Measurements from ENCODE around the gene TBC1D8.

Gene TBC1D8

GRCh38 chr2:100995309-100996075 lies 155.7 kb downstream of the TBC1D8 start:
- no peak for DNase-seq

- DNase-seq: no peak
These were observed 157.9 kb downstream of the TBC1D8 start for GRCh38 chr2:100993294-100993693.

DNA sequence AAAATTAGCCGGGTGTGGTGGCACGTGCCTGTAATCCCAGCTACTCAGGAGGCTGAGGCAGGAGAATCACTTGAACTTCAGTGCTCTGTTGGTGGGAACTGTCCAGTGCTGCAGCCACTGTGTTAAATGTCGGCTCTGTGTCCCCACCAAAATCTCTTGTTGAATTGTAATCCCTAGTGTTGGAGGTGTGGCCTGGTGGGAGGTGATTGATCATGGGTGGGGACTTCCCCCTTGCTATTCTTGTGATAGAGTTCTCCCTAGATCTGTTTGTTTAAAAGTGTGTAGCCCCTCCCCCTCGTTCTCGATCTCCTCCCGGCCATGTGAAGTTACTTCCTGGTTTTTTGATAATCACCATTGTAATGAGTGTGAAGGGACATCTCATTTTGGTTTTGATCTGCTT lies 158.9 kb downstream of the TBC1D8 start:
- no peak for DNase-seq

DNA sequence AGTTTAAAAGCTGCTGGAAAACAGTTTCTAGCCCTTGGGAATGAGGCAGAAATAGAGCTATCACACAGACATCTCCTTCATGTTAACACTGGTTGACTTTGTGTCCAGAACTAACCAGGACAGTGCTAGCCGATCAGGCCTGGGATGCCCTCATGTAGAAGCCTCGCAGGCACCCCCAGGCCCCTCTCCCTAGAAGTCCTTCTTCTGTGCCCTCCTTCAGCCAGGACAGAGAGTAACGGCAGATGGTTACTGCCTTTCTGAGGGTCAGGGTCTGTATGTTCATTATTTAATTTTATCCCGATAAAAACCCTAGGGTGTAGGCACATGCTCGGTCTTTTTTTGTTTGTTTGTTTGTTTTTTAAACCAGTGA lies 159.8 kb downstream of the TBC1D8 start:
- no peak for DNase-seq

DNA sequence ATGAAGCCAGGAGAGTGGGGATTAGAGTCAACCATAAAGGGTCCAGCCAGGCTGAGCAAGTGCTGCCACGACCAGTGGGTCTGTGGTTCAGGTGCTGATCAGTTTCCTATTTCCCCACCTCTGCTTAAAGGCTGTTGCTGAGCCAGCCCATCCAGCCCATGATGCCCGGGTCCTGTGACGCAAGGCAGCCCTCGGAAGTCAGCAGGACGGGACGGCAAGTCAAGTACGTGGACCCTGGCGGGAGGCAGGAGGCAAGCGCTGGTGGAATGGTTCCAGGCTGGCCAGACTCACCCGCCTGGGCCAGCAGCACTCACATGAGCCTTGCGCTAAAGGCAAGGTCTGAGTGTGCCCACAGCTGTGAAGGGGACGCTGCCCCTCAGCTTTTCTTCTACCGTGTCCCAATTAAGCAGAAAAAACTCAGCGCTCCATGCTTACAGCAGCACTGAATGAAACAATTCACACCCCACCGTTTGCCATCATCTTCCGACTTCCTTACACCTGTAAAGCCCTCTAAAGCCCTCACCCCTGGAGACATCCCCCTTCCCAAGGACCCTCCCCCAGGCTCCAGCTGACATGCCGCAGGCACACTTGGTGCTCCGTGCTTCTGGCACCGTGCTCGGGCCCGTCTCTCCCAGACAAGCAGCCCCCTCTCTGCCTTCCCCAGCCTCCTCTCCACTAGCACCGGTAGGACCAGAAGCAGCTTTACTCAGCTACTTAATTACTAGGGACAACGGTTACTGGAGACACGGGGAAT lies 160.4 kb downstream of the TBC1D8 start:
- no peak for DNase-seq

GRCh38 chr2:100990166-100990565 lies 161.0 kb downstream of the TBC1D8 start:
- DNase-seq: no peak

DNA sequence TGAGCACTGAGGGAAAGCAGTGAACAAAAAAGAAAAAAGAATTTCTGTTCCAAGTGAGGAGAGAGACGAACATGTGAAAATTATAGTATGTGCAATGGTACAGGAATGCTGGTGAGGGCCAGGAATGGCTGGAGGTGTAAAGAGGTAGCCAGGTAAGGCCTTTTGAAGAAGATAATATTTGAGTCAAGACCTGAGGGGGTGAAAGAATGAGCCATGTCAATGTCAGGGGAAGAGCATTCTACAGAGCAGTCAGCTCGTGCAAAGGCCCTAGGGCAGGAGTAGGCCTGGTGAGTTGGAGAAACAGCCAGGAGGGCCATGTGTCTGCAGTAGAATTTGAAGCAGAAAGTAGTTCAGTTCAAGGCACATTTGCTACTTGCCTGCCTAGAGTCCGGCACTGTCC lies 161.5 kb downstream of the TBC1D8 start:
- no peak for DNase-seq

DNA sequence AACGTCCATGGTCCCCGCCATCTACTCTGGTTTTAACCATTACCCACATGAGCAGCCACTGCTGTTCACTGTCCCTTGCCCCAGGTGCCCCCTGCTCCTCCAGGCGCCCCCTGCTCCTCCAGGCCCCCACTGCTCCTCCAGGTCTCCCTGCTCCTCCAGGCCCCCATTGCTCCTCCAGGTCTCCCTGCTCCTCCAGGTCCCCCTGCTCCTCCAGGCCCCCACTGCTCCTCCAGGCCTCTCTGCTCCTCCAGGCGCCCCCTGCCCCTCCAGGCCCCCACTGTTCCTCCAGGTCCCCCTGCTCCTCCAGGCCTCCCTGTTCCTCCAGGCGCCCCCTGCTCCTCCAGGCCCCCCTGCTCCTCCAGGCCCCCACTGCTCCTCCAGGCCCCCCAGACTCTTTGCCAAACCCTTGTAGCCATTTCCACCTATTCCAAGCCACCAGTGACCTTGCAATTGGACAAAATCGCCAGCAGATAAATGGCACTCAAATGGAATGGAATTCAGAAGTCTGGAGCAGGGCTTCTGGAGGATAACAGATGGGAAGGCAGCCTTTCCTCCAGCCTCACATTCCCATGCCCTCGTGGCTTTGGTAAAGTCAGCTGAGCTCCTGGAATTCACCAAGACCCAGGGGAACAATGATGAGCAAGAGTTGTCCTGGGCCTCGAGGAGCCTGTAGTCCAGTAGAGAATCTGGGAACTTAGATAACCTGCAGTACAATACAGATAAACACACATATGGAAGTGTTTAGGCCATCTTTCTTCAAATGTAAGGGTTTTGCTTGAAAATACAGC lies 162.4 kb downstream of the TBC1D8 start:
- DNase-seq: no peak

GRCh38 chr2:100987974-100988373 lies 163.2 kb downstream of the TBC1D8 start:
- no peak for DNase-seq

DNA sequence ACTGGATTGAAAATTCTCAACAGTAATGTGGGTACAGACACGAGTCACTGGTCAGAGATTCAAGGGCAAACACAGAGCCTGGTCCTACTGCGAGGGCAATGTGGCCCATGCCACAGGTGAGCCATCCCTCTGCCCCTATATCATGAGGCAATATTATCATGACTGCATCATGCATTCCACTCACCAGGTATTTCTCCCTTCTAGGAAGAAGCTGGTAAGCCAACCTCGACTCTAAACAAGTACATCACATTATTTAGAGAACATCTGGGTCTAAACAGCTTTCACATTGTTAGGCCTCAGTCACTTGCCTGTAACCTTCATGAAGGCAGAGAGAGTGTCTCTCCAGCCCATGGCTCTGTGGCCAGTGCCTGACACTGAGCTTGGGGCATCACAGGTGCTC lies 163.6 kb downstream of the TBC1D8 start:
- no peak for DNase-seq

GRCh38 chr2:100986157-100986556 lies 165.0 kb downstream of the TBC1D8 start:
- no peak for DNase-seq

DNA sequence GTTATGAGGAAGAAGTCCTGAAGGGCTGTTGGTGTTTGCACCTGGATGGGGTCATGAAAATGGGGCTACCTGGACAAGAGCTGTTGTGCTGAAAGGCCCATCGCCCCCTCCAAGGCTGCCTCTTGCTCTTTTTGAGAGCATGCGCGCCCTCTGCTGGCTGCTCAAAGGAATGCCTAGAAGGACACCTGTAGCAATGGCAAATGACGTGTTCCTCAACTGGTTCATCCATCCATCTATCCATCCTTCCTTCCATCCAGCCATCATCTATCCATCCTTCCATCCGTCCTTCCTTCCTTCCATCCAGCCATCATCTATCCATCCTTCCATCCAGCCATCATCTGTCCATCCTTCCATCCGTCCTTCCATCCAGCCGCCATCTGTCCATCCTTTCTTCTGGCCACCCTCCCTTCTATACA lies 166.3 kb downstream of the TBC1D8 start:
- peak; percentile 75 to 77 for DNase-seq

- no peak for DNase-seq
These were observed 167.4 kb downstream of the TBC1D8 start for GRCh38 chr2:100983684-100984310.

- no peak for DNase-seq
These were observed 168.0 kb downstream of the TBC1D8 start for GRCh38 chr2:100983201-100983600.

GRCh38 chr2:100982431-100982861 lies 168.7 kb downstream of the TBC1D8 start:
- no peak for DNase-seq

DNA sequence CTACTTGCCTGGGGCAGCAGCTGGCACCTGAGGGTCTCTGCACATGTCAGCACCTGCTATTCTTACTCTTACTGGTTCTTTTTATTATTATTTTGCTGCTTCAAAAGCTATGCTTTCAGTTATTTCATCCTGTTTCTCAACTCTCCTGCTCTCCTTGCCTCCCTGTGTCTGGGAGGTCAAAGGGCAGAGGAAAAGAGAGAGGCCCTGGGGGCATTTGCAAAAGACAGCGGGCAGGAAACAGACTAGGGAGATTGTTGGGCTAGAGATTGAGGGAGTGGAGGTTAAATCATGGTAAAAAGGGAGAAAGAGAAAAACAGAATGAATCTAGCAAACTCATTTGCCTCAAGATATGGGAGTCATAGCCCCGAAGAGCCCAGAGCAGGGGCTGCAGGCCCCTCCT lies 170.2 kb downstream of the TBC1D8 start:
- DNase-seq: no peak

GRCh38 chr2:100980046-100980445 lies 171.1 kb downstream of the TBC1D8 start:
- no peak for DNase-seq

- DNase-seq: no peak
These were observed 172.5 kb downstream of the TBC1D8 start for GRCh38 chr2:100978582-100979191.

- no peak for DNase-seq
These were observed 173.7 kb downstream of the TBC1D8 start for GRCh38 chr2:100977511-100977910.

- DNase-seq: no peak
These were observed 174.4 kb downstream of the TBC1D8 start for GRCh38 chr2:100976645-100977391.

GRCh38 chr2:100976061-100976460 lies 175.1 kb downstream of the TBC1D8 start:
- no peak for DNase-seq

GRCh38 chr2:100975521-100975785 lies 175.7 kb downstream of the TBC1D8 start:
- no peak for DNase-seq
